NK-92 (cell line): ENCODE measurements around the gene LEF1.
A peak's percentile ranks its signal among the peaks of the same experiment; 100 is the strongest.
"Not testable (repeated sequence)": the region's sequence is repeated elsewhere in the genome, so short reads cannot be mapped to it uniquely, and the experiment has no call there.

Experiments
- DNase-seq: peaks from one replicate; lab custom pipeline; 2025; ENCODE audit not compliant: unreplicated experiment; lab: John Stamatoyannopoulos, UW

The LEF1 gene

DNA sequence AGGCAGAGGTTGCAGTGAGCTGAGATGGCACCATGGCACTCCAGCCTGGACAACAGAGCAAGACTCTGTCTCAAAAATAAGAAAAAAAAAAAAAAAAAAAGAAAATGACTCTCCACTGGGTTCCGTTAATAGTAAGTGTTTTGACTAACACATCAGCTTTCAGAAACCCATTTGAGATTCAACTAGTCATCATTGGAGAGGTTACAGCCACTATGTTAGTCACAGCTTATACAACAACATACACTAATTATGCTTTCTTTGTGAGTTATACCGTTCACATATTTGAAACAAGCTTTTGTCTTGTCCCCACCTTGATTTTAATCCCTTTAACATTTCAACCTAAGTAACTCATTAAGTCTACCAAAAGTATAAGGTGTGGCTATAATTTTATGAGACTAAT lies 130.8 kb downstream of the LEF1 start:
- no peak for DNase-seq

- DNase-seq: no peak
These were observed 132.5 kb downstream of the LEF1 start for GRCh38 chr4:108036213-108036612.

DNA sequence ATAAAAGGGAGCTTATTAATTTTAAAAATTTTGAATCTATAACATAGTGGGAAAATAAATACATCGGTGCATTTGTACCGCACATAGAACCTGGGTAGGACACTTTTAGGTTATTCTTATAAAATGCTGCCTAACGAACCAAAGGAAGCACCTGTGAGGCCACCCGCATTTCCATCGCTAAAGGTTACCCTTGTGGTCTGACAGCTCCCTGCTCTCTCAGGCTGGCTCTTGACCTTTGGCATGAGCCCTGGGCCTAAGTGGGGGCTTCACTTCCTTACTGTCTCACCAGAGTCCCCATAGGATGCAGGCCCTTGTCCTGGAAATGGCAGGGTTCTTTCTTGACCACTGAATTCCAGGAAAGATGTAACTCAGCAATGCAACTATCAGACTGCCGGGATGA lies 133.0 kb downstream of the LEF1 start:
- DNase-seq: no peak

GRCh38 chr4:108034565-108034964 lies 134.2 kb downstream of the LEF1 start:
- no peak for DNase-seq

DNA sequence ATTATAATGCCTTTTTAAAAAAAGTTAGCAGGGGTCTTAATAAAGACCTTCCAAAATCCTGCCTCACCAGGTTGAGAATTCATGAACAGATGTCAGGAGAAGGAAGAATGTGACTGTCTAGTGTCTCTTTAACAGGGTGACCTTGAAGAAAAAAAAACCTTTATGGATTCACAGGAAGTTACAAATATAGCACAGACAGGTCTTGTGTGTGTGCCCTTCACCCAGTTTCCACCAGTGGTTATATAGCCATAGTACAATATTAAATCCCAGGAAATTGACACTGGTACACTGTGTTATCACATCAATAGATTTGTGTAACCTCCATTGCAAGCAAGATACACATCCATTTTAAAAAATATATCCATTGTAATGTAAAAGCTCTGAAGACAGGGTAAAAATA lies 135.4 kb downstream of the LEF1 start:
- no peak for DNase-seq

DNA sequence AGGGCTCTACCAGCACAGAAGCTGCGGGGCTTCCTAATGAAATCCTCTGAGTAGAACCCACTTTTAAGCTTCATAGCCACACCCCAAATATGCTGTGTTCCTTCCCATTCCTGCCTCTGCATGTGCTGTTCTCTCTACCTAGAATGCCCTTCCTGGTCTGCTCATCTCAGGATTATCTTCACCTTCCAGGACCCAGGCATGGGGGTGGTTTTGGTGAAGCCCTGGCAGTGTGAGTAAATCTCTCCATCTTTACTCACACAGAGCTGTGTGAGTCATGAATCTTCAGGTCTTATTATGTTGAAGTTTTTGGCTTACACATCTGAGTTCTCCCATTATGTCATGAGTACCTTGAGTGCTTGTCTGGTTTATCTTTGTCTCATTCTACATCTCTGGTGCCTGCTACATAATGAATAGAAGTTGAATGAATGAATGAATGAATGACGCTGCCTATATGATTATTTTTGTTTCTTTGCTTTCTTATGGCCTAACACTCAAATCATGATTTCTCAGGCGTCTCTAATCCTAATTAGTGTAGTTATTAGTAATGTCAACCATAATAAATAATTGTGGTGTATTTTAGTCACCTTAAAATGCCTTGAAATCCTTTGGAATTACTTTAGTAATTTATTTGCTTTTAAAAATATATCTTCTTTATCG lies 137.2 kb downstream of the LEF1 start:
- no peak for DNase-seq

GRCh38 chr4:108030332-108030731 lies 138.4 kb downstream of the LEF1 start:
- no peak for DNase-seq

DNA sequence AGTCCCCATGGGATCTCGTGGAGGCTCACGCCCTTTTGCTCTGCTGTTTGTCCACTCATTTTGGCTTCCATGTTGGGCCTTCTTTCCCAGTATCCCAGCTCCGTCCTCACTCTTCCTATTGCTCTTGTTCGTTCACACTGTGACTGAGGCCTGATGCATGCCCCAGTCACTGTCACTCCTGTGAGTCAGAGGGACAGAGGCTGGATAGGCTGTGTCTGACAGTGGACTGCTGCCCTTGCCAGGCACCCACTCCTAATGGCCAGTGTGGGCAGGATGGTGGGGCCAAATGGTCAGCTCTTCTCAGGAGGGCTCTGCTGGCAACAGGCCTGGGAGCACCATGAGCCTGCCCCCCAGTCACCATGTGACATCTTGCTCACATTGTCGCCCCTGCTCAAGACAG lies 139.0 kb downstream of the LEF1 start:
- DNase-seq: no peak

DNA sequence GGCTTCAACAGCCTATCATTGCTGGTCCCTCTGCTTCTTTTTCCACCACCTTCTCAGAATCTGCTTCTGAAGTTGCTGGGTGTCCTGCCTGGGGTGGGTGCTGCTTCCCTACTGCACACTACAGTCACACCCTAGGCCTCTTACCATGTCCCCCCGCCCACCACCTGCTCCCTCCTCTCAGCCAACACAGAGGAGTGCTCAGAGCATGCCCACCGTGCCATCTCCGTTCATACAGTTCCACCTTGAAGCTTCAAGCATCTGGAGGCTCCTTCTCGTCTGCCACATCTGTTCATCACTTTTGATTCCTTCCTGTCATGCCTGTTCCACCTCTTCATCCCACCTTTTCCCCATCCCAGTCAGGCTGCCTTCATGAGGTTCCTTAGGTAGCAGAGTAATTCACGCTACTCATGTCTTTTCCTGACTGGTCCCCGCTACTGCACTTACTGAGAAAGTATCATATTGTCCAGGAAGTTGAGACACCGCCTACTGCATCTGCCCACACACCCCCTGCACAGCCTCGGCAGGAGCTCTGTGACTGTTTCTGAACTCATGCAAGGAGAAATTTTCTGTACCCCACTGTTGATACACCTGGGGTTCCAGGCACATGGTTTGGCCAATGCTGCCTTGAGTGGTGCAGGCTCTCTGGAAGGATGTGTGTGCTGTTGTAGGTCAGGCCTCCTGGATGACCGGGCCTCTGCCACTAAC lies 139.6 kb downstream of the LEF1 start:
- no peak for DNase-seq

- DNase-seq: no peak
These were observed 143.9 kb downstream of the LEF1 start for GRCh38 chr4:108024878-108025165.

DNA sequence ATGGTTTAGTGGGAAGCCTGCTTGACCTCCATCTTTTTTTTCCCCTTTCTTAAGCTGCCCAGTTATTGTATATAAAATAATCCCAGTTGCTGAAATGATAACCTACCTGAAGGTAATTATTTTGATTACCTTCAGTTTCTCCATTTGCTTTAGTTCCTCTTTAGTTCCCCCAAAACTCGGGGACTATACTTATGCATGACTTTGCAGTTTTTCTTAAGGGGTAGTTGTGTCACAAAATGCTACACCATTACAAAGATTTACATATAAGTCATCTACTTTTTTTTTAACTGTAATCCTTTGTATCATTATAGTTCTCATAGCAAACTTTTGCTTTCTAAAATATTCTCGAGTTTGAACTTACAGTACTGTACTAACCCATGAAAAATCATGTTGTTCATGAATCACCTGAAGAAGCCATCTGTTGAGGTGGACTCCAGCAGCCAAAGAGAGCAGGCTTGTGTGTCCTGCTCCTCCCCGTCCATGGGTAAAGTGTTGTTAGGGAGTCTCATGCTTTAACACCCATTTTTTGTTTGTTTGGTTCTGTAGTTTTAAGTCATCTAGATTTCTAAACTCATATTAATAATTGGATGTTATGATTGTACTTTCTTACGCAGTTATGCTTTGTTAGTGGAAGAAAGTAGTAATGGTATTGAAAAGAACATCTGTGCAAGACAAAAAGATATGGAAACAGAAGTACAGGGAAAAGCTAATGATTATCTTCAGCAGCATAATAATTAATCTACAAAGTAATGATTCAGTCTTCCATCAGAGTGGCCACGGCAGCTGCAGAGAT lies 144.5 kb downstream of the LEF1 start:
- no peak for DNase-seq

DNA sequence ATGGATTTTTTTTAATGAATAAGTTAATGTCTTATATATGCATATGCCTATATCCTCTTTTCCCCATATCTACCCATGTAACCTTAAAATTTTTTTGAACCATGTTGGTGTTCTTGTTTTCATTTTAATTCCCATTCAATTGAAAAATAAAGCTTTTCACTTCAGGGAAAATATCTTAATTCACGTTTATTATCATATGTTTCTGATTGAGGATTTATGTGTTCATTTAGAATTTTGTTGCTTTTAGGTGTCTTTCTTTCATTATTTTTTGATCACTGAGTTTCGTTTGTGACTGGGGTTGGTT lies 149.9 kb downstream of the LEF1 start:
- no peak for DNase-seq

GRCh38 chr4:108018040-108018883 lies 150.5 kb downstream of the LEF1 start:
- DNase-seq: peak; percentile 7

DNA sequence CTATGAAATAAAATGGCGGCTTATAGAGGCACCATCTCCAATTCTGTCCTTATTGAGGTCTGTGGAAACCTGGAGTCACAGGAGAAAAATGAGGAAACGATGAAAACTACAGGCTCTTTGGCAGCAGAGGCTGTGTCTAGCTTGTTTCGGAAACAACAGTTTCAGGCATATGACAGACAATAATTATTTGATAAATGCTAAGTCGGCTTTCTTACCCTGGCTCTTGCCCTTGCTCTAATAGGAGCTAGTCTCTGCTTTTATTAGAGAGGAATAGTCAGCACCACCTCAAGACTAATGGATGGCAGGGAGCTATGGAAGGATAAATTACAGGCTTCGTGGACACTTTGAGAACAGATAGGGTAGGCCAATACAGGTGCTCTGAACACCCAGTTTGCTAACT lies 154.8 kb downstream of the LEF1 start:
- no peak for DNase-seq

DNA sequence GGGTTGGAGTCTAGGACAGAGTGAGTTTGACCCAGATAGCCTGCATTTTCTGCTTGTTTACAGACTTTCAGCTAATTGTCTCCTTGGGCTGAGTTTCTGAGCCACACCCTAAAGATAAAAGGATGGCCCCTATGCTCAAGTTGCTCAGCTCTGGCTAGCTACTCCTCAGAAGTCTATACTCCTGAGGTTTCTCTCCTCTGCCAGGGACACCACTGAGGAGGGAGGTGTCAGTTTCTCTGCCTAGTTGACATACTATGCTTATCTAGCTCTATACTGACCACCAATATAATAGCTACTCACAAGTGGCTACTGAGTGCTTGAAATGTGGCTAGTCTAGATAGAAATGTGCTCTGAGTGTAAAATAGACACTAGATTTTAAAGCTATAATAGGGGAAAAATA lies 155.4 kb downstream of the LEF1 start:
- no peak for DNase-seq

GRCh38 chr4:108012382-108012781 lies 156.3 kb downstream of the LEF1 start:
- DNase-seq: not testable (repeated sequence)

DNA sequence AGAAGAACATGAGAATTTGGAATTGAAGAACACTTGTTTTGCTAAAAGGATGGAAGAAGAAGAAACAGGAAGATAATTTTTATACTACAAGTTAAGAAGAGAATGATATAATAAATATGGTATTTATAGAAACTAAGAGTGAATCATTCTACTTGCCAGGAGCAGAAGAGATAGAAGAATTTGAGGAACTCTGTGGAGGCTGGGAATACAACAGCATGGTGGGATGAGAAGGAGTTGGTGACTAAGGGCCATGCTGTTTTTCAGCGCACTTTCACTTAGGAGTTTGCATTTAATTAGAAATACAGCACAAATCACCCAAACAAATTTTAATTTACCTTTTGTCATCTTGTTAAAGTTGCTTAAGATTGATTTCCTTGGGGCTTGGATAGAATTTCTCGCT lies 158.6 kb downstream of the LEF1 start:
- no peak for DNase-seq

DNA sequence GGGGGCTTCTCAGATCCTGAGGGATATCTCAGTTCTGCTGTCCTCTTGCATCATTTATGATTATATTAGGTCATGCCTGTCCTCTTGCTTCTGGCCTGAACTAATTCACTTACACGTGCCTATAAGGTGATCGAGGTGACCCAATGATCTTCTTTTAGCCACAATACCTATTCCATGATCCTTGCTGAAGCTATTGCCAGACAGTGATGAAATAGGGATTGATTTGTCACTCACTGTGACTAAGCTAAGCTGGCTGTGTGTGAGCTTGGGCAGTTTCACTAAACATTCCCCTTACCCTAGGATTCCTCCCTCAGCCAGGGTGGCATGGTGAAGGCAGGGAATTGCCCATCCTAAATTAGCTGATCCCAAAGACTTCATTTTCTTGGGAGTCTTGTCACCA lies 160.0 kb downstream of the LEF1 start:
- no peak for DNase-seq

DNA sequence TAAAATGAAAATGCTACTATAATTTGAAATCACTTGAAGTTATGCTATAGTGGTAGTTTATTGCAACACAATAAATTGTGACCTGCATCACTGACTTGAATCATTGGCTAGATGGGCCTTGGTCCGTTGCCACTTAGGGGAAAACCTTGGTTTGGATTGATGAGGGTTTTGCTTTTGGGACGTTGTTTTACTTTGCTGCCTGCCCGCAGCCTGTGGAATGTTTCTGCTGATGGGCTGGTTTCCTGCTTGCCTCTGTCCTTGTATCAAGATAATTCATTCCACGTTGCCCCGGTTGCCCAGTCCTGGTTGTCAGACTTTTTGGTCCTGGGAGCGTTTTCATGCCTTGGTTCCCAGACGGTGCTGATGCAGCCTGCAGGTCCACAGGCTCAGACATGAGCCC lies 160.7 kb downstream of the LEF1 start:
- no peak for DNase-seq

DNA sequence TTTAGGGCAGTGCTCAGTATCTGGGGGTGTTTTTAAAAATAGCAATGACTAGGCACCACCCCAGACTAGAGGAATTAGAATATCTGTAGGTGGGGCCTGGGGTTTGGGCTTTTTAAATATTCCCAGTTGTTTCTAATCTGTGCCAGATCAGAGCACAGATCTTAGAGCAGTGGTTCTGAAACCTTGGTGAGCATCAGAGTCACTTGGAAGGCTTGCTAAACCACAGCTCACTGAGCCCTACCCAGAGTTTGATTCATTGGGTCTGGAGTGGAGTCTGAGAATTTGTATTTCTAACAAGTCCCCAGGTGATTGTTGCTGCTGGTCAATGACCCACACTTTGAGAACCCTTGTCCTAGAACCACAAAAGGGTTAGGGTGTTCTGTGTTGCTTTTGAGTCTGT lies 162.4 kb downstream of the LEF1 start:
- no peak for DNase-seq

GRCh38 chr4:108005807-108006206 lies 162.9 kb downstream of the LEF1 start:
- no peak for DNase-seq

DNA sequence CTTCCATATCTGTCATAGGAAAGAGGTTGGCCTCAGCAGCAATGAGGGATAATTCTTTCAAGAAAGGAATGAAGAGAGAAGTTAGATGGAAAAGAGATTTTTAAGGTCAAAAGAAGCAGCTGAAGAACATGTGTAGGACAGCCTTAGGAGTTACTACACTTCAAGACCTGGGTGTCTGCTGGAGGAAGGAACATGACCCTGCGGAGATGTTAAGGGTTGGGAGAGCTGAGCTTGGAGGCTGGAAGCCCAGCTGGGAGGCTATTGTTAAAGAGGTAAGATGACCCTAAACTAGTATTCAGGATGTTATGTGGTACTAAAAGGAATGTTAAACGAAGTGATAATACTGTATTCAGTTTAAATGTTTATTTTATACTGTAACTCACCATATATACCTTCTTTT lies 164.1 kb downstream of the LEF1 start:
- no peak for DNase-seq
